ENCODE results near the gene TPPP3.

Gene TPPP3

DNA sequence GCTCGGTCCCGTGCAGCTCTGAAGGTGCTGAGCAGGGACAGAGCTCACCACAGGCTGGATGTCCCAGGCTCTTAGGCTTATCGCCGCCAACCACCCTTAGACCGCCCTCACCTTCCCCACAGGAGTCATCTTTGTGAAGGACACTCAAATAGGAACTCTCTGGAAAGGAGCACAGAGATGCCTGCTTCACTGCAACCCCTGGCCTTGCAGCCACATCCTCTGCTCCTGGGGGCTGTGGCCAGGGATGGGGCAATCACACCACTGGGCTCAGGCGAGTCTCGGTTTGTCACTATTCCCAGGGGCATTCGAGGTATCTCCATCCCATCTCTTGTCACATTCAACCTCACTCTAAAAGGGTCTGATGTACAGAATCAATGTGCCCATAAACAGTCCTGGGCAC is 12.0 kb upstream of the TPPP3 start:
- no peak for DNase-seq (ENCODE audit: low read depth, low spot score)

GRCh38 chr16:67404740-67405226 is 11.5 kb upstream of the TPPP3 start:
- DNase-seq (ENCODE audit: low read depth, low spot score): no peak

GRCh38 chr16:67403976-67404555 is 10.8 kb upstream of the TPPP3 start:
- no peak for DNase-seq (ENCODE audit: low read depth, low spot score)

DNA sequence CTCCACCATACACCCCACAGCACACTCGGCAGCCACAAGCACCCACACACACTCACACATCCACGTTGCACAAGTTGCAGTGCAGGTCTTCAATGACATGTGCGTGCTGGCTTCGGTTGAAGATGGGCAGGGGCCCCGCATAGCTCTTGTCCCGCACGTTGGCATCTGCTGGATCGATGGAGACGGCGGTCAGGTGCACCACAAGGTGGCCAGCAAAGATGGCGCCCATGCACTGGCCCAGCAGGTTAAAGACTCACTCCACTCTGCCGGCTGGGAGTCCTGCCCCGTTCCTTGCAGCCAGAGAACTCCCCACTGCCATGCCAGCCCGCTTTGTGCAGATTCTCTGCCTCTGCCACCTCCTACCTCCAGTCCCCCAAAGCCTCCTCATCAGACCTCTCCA is 7.6 kb upstream of the TPPP3 start:
- no peak for DNase-seq (ENCODE audit: low read depth, low spot score)

GRCh38 chr16:67399749-67400704 is 6.7 kb upstream of the TPPP3 start:
- no peak for DNase-seq (ENCODE audit: low read depth, low spot score)

DNA sequence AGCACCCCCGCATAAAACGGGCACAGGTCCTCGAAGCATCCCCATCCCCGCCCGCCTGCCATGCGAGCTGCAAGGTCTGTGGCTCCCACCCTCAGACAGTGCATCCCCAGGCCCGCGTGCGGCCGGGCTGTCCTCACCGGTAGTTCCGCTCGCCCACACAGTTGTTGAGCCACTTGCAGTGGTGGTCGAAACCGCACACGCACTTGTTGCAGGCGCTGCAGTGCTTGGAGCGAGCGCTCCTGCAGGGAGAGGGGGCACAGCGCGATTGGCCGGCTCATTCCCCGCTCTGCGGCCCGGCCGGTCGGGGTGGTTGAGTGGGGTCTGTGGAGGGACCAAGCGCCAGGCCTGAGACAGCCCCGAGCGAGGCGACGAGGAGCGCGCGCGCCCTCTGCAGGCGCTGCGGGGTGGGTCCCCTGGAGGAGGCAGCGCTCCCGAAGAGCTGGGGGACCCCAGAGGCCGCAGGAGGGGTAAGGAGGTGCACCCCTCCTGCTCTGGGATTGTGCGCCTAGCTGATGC is 6.0 kb upstream of the TPPP3 start:
- DNase-seq (ENCODE audit: low read depth, low spot score): no peak

DNA sequence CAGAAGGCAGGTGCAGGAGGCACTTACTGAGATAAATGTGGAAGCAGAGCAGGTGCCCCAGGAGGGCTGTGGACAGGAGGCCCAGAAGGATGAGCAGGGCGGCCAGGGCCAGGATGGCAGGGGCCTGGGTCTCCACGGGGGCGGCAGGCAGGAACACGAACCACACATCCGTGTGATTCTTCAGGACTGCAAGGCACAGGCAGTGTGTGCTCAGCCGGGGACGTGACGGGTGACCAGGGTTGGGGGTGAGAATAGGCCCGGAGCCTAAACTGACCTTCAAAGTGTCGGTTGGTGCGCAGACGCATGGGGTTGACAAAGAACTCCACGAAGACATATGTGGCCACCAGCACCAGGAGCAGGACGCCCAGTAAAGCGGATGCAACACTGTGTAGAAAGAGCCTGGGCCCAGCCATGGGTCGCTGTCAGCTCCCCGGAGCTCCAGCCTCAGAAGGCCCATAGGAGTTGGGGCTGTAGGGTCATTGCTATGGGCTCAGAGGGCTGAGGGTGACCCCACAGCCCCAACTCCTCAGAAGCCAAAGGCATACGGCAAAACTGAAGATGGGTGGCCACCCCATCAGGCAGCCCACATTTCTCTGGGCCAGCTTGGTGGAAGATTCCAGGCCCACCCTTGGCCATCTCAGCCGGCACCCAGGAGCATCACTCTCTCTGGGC is 5.4 kb upstream of the TPPP3 start:
- DNase-seq (ENCODE audit: low read depth, low spot score): no peak

- DNase-seq (ENCODE audit: low read depth, low spot score): no peak
Measured at GRCh38 chr16:67397812-67398545, 4.7 kb upstream of the TPPP3 start.

- DNase-seq (ENCODE audit: low read depth, low spot score): no peak
Measured at GRCh38 chr16:67397036-67397801, 3.9 kb upstream of the TPPP3 start.

GRCh38 chr16:67396159-67397035 is 3.1 kb upstream of the TPPP3 start:
- DNase-seq (ENCODE audit: low read depth, low spot score): no peak

DNA sequence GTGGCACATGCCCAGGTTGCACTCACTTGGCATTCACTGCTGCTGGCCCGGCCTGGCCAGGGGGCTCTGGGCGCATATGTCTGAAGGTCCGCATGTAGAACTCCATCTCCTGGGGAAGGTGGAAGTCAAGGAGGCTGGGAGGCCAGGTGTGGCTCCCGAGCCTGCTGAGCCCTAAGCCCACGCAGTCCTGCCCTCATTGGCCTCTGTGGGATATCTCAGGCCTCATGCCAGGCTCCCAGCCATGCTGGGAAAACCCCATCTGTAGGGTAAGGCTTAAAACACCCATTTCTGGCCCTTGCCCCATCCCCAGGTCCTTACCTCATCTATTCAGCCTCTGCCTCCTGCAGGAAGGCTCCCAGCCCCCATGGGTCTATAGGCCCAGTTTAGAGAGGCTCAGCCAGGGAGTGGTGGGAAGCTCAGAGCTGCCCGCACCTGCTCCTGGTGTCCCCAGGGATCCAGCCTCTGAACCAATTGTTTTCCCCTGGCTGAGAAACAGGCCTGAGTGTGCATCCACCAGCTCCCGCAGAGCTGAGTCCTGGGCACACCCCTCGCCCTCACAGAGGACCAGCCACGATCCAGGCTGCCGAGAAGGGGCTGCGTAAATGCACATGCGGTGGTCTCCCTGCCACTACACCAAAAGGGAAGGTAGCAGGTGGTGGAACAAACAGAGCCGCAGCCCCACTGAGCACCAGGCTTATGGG is 2.3 kb upstream of the TPPP3 start:
- DNase-seq (ENCODE audit: low read depth, low spot score): no peak

DNA sequence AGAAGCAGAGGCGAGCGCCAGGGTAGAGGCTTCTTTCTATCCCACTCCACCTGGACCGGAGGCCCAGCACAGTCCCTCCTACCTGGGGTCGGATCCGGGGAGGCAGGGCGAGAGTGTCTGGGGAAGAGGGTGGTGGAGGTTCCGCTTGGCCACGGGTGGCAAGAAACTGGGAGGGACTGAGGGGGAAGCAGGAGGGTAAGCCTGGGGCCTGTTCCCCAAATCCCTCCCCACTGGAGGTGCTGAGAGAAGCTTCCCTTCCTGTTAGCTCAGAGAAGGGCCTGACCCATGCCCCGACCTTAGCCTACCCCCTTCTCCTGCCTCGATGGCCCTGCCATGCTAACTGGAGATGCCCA is 1.8 kb upstream of the TPPP3 start:
- DNase-seq (ENCODE audit: low read depth, low spot score): no peak

- no peak for DNase-seq (ENCODE audit: low read depth, low spot score)
Measured at GRCh38 chr16:67394155-67395104, 1.1 kb upstream of the TPPP3 start.

DNA sequence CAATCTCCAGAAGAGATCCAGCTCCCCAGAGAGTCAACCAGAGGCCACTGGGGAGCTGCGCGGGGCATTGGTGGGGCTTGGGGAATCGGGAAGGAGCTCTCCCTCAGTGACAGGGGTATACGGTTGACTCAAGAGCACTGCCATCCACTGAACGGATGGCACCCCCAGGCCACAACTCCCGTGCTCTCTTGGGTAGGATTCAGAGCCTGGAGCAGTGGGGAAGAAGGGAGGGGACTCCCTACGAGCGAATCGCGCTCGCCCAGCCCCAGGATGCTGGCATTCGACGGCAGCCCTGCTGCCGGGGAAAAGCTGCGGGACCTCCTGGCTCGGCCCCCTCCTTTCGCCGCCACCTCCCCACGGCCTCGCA is 473 bp upstream of the TPPP3 start:
- no peak for DNase-seq (ENCODE audit: low read depth, low spot score)

DNA sequence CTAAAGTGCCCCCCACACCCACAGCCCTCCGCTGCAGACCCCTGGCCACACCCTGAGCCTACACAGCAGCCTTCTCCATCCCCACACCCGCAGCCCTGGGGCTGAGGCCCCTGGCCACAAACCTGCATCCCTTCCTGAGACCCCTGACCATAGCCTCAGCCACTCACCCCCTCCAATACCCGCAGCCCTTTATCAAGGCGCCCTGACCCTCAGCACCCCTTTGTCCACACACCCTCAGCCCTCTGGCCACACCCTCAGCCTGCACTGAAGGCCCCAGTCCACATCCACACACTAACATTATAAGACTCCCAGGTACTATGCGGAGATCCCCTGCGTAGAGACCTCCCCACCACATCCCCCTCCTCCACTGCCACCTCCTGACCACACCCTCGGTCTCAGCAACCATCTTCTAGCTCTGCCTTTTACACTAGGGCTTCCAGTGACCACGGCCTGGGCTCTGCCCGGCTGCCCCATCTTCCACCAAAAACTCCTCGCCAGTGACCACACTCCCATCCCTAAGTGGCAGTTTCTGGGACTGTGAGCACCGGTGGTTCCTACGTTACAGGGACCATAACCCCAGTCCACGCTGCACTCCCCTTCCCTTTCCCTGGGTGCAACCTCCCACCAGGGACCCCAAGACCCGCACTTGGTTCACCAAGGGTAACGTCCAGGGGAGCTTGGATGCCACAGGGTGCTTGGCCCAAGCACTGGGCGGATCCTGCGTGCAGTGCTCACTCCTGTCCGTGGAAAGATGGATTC is 818 bp downstream of the TPPP3 start:
- no peak for DNase-seq (ENCODE audit: low read depth, low spot score)

- DNase-seq (ENCODE audit: low read depth, low spot score): no peak
Measured at GRCh38 chr16:67391424-67392300, 1.6 kb downstream of the TPPP3 start.

All from activated naive CD8-positive, alpha-beta T cell treated with anti-CD3 and anti-CD28 coated beads, Interleukin-2, amount 50 U/mL, for 16 hours (primary cell).